Neutrophil (primary cell): ENCODE results near the gene DBX1.

ENCODE experiments used
- H3K27ac ChIP-seq: fragments of 200-600 bp; sonication (generic); 2 replicates; pipeline ENCODE4 v1.5.1; 2016; ENCODE audit warnings: mild to moderate bottlenecking, moderate library complexity
- H3K27me3 ChIP-seq: fragments of 200-600 bp; sonication (generic); 2 replicates; pipeline ENCODE4 v1.6.0; 2016; ENCODE audit warnings: mild to moderate bottlenecking
- H3K36me3 ChIP-seq: fragments of 200-600 bp; sonication (generic); 2 replicates; pipeline ENCODE4 v1.5.1; 2017
- H3K4me1 ChIP-seq, 2 experiments: fragments of 200-600 bp in 1 of 2; sonication (generic) in 1 of 2; 1 replicate in 1 of 2; 2 replicates in 1 of 2; pipeline versions ENCODE4 v1.5.1 to v1.6.1; 2013 to 2016; ENCODE audit warnings: low read depth in 1 of 2, low read length in 1 of 2, mild to moderate bottlenecking in 1 of 2, moderate library complexity in 1 of 2; ENCODE audit not compliant: control insufficient read depth in 1 of 2, insufficient read depth in 1 of 2
- H3K4me3 ChIP-seq, 2 experiments: fragments of 200-600 bp in 1 of 2; sonication (generic) in 1 of 2; 1 replicate in 1 of 2; 2 replicates in 1 of 2; pipeline ENCODE4 v1.5.1; 2013 to 2016; ENCODE audit warnings: low read depth in 1 of 2, low read length in 1 of 2, mild to moderate bottlenecking in 1 of 2, moderate library complexity in 1 of 2
- H3K9me3 ChIP-seq: fragments of 200-600 bp; sonication (generic); 2 replicates; pipeline ENCODE4 v1.5.1; 2016
- TF ChIP-seq, protein P1 (sequence below): fragments of 200-600 bp; sonication (generic); IDR thresholded peaks from 2 replicates; pipeline ENCODE4 v1.5.1; 2016; ENCODE audit warnings: antibody characterized with exemption

DBX1 gene

GRCh38 chr11:20160425-20161229, at the start of gene DBX1:
TSS of gene DBX1 (minus strand) at chr11:20160475. CDS start at chr11:20160324, 151 bp downstream.
- Histone ChIP-seq H3K4me1 (peaks cover 0 to 12% of the 10 kb centered on the region in 2 experiments), H3K27ac (no peak within 1 kb of the TSS), H3K36me3 (no peaks in the 10 kb centered on the region), H3K9me3 (no peaks in the 10 kb centered on the region), H3K27me3 (peaks cover 100% of the 10 kb centered on the region), H3K4me3 (no peak within 1 kb of the TSS)
- TF ChIP-seq, protein P1, sequence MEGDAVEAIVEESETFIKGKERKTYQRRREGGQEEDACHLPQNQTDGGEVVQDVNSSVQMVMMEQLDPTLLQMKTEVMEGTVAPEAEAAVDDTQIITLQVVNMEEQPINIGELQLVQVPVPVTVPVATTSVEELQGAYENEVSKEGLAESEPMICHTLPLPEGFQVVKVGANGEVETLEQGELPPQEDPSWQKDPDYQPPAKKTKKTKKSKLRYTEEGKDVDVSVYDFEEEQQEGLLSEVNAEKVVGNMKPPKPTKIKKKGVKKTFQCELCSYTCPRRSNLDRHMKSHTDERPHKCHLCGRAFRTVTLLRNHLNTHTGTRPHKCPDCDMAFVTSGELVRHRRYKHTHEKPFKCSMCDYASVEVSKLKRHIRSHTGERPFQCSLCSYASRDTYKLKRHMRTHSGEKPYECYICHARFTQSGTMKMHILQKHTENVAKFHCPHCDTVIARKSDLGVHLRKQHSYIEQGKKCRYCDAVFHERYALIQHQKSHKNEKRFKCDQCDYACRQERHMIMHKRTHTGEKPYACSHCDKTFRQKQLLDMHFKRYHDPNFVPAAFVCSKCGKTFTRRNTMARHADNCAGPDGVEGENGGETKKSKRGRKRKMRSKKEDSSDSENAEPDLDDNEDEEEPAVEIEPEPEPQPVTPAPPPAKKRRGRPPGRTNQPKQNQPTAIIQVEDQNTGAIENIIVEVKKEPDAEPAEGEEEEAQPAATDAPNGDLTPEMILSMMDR = no peak

DNA sequence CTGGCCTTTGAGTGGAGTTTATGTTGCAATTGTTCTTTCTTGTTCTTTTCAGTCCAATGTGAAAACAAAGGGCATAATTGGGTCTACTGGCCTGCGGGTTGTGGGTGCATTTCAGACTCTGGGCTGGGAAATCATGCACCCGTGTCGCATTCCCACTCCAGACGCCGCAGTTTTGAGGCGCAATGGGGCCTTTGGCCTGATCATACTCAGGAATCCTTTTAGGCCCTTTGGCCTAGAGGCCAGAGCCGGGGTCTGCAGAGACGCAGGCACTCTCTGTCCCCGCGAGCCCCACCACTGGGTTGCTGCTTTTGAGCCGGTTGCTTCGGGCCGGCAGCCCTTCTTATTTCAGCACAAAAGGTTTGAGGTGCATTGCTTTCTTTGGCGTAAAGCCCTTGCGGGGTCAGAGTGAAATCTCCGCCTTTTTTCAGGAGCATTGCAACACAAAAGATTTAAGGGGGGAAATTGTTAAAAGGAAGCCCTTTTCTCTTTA, 48.4 kb upstream of the DBX1 start:
- Histone ChIP-seq H3K36me3 (no peaks in the 10 kb centered on the region), H3K4me1 (no peaks in the 10 kb centered on the region), H3K27ac (no peak overlapping the region), H3K27me3 (peaks cover 88% of the 10 kb centered on the region), H3K4me3 (no peak overlapping the region), H3K9me3 (no peaks in the 10 kb centered on the region)
- TF ChIP-seq, protein P1 = no peak

DNA sequence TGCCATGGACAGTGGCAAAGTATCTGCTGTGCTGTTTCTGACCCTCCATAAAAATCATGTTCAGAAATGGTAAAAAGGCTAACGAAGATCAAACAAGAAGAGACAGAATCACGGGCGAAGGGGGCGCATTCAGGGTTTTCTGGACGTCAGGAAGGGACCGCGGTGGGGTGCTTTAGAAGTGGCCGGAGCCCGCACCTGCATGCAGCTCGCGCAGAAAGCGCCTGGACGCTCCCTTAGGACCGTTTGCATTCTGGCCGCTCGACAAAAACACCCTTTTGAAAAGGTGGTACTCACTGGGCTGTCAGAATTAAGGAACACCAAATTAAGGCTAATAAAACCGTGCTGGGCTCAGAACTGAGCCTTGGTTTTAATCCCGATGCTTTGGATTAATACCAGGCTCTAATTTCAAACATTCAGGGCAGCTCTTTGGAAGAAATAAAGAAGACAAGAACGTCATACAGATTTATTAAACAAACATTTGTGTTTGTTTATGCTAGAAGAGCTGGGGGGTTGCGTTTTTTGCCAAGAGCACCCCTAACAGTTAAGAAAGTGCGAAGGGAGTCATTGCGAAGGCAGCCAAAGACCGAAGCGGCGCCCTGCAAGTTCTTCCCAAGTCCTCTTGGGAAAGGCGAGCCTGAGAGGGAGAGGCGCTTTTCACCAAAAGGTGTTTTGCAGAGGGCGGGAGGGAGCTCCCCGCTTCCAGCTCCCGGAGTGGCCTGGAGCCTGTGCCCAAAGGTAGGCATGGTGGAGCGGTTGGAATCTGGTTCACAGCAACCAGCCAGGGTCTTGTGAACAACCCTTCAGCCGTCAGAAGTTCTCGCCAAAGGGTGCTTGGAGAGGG, 47.7 kb upstream of the DBX1 start:
- Histone ChIP-seq H3K36me3 (no peaks in the 10 kb centered on the region), H3K27me3 (peaks cover 95% of the 10 kb centered on the region), H3K9me3 (no peaks in the 10 kb centered on the region), H3K4me3 (no peak overlapping the region), H3K4me1 (no peaks in the 10 kb centered on the region), H3K27ac (no peak overlapping the region)
- TF ChIP-seq, protein P1 = no peak

- Histone ChIP-seq H3K4me3 (no peak overlapping the region), H3K4me1 (no peaks in the 10 kb centered on the region), H3K27me3 (peaks cover 97% of the 10 kb centered on the region), H3K9me3 (no peaks in the 10 kb centered on the region), H3K36me3 (no peaks in the 10 kb centered on the region), H3K27ac (no peak overlapping the region)
- TF ChIP-seq, protein P1 = no peak
Measured at GRCh38 chr11:20205807-20206206, 45.5 kb upstream of the DBX1 start.

GRCh38 chr11:20204681-20205080, 44.4 kb upstream of the DBX1 start:
- Histone ChIP-seq H3K4me1 (no peaks in the 10 kb centered on the region), H3K27me3 (peaks cover 97% of the 10 kb centered on the region)
- TF ChIP-seq, protein P1 = no peak

More at GRCh38 chr11:20204681-20205080, 44.4 kb upstream of the DBX1 start:
- H3K36me3 ChIP-seq = no peaks in the 10 kb centered on the region
- H3K9me3 ChIP-seq = no peaks in the 10 kb centered on the region
- no peak overlapping the region for H3K27ac ChIP-seq
- no peak overlapping the region for H3K4me3 ChIP-seq
